Measurements from ENCODE around the gene ILDR2.

- no peak for TF ChIP-seq CTCF (IDR thresholded peaks at IDR 0.05; ENCODE audit: insufficient read depth, low read depth, low read length)
- TF ChIP-seq EZH2 (IDR thresholded peaks at IDR 0.05; ENCODE audit: insufficient read depth, low read length): no peak
Observed at GRCh38 chr1:166975361-166976129, at the start of gene ILDR2.
